Brain microvascular endothelial cell (primary cell): ENCODE measurements around the gene PA2G4.

ENCODE experiments used
- DNase-seq: peaks from one replicate; pipeline ENCODE4 v3.0.0-alpha.2; 2020
- H3K27ac ChIP-seq: fragments of 250-450 bp; sonication (Bioruptor Pico); 2 replicates; pipeline ENCODE4 v1.5.1; 2020; ENCODE audit warnings: mild to moderate bottlenecking, moderate library complexity
- H3K27me3 ChIP-seq: fragments of 250-450 bp; sonication (Bioruptor Pico); replicated peaks from 2 replicates; pipeline ENCODE4 v1.5.1; 2020; ENCODE audit warnings: mild to moderate bottlenecking
- H3K36me3 ChIP-seq: fragments of 250-450 bp; sonication (Bioruptor Pico); replicated peaks from 2 replicates; pipeline ENCODE4 v1.5.1; 2020; ENCODE audit warnings: mild to moderate bottlenecking
- H3K4me3 ChIP-seq: 2 replicates; pipeline ENCODE4 v1.5.1; 2011; ENCODE audit warnings: low read depth, mild to moderate bottlenecking, control low read depth, low read length, moderate library complexity
- in situ Hi-C: cut with HindIII; loops from 2 replicates; pipeline ENCODE4 v1.10.0; 2017; ENCODE audit warnings: low sequenced_read_pairs, low pct_ligation_motif_present
- TF ChIP-seq, protein P1 (sequence below): IDR thresholded peaks from 2 replicates; pipeline ENCODE4 v1.5.1; 2011; ENCODE audit warnings: low read depth, mild to moderate bottlenecking, moderate library complexity, low read length, control low read depth, inconsistent platforms; ENCODE audit errors: missing control alignments

Gene PA2G4

DNA sequence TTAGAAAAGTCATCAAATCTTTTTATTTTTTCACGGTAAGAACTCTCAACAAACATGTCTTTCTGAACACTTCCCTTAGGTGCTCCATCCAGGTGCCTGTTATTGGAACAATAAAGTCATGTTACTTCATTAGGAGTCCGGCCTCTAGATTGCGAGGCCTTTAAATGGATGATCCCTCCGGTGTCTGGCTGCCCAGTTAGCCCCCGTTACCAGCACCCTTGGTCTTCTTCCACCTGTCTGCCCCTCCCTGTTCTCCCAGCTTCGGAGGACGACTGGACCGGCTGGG is 593 bp upstream of the PA2G4 start:
- H3K27me3 ChIP-seq = no peaks in the 10 kb centered on the region
- peak overlapping the region; percentile 97 for H3K4me3 ChIP-seq
- H3K36me3 ChIP-seq = peaks cover 19% of the 10 kb centered on the region
- in situ Hi-C loops = no loop called here
- TF ChIP-seq, protein P1, sequence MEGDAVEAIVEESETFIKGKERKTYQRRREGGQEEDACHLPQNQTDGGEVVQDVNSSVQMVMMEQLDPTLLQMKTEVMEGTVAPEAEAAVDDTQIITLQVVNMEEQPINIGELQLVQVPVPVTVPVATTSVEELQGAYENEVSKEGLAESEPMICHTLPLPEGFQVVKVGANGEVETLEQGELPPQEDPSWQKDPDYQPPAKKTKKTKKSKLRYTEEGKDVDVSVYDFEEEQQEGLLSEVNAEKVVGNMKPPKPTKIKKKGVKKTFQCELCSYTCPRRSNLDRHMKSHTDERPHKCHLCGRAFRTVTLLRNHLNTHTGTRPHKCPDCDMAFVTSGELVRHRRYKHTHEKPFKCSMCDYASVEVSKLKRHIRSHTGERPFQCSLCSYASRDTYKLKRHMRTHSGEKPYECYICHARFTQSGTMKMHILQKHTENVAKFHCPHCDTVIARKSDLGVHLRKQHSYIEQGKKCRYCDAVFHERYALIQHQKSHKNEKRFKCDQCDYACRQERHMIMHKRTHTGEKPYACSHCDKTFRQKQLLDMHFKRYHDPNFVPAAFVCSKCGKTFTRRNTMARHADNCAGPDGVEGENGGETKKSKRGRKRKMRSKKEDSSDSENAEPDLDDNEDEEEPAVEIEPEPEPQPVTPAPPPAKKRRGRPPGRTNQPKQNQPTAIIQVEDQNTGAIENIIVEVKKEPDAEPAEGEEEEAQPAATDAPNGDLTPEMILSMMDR = no peak
- H3K27ac ChIP-seq = no peak overlapping the region
- DNase-seq = no peak

DNA sequence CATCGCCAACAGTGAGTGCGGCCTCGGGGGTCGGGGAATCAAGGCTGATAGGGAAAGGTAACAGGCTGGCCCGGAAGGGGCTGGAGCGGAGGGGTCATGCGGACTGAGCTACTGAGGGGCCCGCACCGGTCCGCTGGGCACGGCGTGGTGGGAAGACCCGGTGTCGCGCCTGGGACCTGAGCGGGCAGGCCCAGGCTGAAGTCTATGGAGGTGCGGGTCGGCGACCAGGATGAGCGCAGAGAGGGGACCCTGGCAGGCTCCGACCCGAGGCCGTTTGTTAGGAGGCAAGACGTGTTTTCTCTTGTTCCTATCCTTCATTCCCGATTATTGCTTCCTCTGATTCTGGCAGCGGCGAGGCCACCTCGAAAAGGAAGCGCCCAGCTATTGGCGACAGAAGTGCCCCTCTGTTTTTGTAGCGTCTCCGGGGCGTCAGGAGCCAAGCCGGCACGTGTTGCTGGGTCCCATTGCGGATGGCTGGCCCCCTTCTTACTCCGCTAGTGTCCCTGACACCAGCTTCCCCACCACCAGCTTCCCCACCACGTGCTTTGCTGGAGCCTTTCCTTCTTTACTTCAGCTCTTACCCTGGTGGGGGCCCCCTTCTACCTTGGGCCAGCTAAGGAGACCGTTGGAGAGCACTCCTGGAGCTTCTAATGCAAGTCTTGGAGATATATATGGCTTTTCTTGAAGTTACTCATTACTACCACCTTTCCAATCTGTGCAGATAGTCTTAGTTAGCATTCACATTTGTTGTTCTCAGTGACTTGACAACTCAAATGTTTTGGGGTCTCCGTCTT is 653 bp downstream of the PA2G4 start:
- no peaks in the 10 kb centered on the region for H3K27me3 ChIP-seq
- H3K36me3 ChIP-seq = peaks cover 29% of the 10 kb centered on the region
- in situ Hi-C loops = no loop called here
- peak overlapping the region; percentile 54 for H3K27ac ChIP-seq
- no peak for DNase-seq
- TF ChIP-seq, protein P1 = peak; percentile 17
- H3K4me3 ChIP-seq = peak overlapping the region; percentile 97

DNA sequence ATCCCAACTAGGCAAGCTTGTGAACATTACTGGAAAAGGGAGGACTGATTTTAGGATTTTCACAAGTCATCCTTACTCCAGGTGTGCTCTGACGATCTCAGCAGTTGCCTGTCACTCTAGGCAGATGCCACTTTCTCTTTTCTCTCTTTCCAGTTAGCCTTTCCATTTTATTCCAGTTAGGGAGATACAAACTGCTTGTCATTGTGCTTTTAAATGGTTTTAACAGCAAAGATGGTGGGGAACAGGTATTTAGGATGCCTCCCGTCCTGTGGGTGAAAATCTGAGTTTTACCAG is 1.2 kb downstream of the PA2G4 start:
- in situ Hi-C loops = no loop called here
- Histone ChIP-seq H3K27me3 (no peaks in the 10 kb centered on the region), H3K4me3 (peak overlapping the region; percentile 97), H3K36me3 (peaks cover 35% of the 10 kb centered on the region), H3K27ac (no peak overlapping the region)
- no peak for DNase-seq
- TF ChIP-seq, protein P1 = no peak

DNA sequence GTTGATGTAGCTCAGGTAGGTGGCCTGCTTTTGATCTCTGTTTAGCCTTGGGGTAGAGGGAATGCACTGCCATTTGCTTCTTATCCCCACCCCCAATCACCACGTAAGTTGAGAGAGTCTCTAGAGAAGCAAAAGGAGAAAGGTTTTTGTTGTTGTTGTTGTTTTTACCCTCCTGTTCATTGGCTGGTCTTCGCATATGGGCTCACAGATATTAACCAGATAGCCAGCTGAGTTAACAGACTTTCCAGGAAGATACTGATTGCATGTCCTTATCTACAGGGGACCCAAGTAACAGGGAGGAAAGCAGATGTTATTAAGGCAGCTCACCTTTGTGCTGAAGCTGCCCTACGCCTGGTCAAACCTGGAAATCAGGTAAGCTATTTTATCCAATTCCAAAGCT is 2.9 kb downstream of the PA2G4 start:
- in situ Hi-C loops = no loop called here
- TF ChIP-seq, protein P1 = no peak
- DNase-seq = no peak
- H3K27me3 ChIP-seq = no peaks in the 10 kb centered on the region
- H3K36me3 ChIP-seq = peaks cover 50% of the 10 kb centered on the region
- no peak overlapping the region for H3K27ac ChIP-seq
- no peak overlapping the region for H3K4me3 ChIP-seq

DNA sequence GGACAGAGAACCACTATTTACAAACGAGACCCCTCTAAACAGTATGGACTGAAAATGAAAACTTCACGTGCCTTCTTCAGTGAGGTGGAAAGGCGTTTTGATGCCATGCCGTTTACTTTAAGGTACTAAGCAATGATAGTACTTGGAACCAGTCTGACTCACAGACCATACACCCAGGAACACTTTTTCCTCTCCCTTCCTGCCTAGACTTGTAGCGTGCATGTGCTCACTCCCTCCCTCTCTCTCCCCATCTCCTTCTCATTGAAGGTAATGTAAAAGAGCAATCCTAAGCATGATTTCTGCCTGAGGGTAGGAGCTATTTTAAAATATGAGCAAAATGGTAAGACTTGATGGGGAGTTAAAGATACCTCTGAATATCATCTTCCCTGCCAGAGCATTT is 6.2 kb downstream of the PA2G4 start:
- no peak for DNase-seq
- Histone ChIP-seq H3K36me3 (peaks cover 70% of the 10 kb centered on the region), H3K4me3 (no peak overlapping the region), H3K27me3 (no peaks in the 10 kb centered on the region), H3K27ac (no peak overlapping the region)
- TF ChIP-seq, protein P1 = no peak
- in situ Hi-C loops = no loop called here

DNA sequence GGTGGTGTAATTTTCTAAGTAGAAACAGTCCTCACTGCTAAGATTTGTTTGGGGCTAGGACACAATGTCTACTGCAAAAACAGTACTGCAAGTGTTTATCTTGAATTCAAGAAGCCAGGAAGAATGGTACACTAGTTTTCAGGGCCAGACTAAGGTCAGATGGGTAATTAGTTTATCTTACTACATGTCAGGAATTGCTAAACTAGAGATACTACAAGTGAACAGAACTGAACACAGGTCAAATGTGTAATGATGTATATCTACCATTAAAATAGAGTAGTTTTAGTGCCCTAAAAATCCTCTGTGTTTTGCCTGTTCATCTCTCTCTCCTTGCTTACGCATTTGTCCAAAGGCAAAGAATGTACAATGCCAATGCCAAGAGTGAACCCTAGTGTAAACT is 9.7 kb downstream of the PA2G4 start:
- H3K27me3 ChIP-seq = no peaks in the 10 kb centered on the region
- peaks cover 56% of the 10 kb centered on the region for H3K36me3 ChIP-seq
- in situ Hi-C loops = no loop called here
- no peak overlapping the region for H3K4me3 ChIP-seq
- TF ChIP-seq, protein P1 = no peak
- no peak overlapping the region for H3K27ac ChIP-seq
- DNase-seq = no peak
